ENCODE measurements around the gene PXDC1.

GRCh38 chr6:3746119-3746691 is 5.3 kb downstream of the PXDC1 start:
- no peak for TF ChIP-seq CTCF (IDR thresholded peaks at IDR 0.05)
- no peak for TF ChIP-seq POLR2A (IDR thresholded peaks at IDR 0.05)
- no peak for TF ChIP-seq POLR2AphosphoS5 (IDR thresholded peaks at IDR 0.05)
- no peak for TF ChIP-seq EP300 (IDR thresholded peaks at IDR 0.05)

Measured in stomach (tissue), 4 donors.